ENCODE measurements around the gene ABHD12. TPM values are rescaled to one million over a fixed set of nuclear protein-coding genes. Genes with fewer than 3 reads are reported as not detected.

The ABHD12 gene
- total RNA-seq, 8 experiments from 2014 or later: 23.2 to 79.9 (median 29.6) TPM

- Histone ChIP-seq H3K4me3 (no peak overlapping the region), H3K4me1 (replicated peaks in 1 of 2) (peaks cover 2 to 10% of the 10 kb centered on the region in 2 donors), H3K27ac (no peak overlapping the region)
- ATAC-seq (replicated peaks in 6 of 8): peak; percentile 74 to 98 (median 94)
- in situ Hi-C loops (cut with MboI; ENCODE audit: low pct_unique_long_range_greater_than_20kb in 2 of 9, low sequenced_read_pairs in 9 of 9, unreplicated experiment in 9 of 9): loop anchor here in 2 of 9 experiments (25.0 kb wide), 2 partner anchors 112 to 337 kb away; partner anchors contain the start of gene ACSS1 (in 1 of the 2)
- WGBS, 10 experiments: 0 to 40% (median 10%) methylated on average over 1 to 5 of the region's 5 CpGs; no CpG with 5 or more reads in 2 of the 10 experiments
Observed at GRCh38 chr20:25399037-25399430, 8.4 kb upstream of the ABHD12 start.

GRCh38 chr20:25398376-25399036 is 7.9 kb upstream of the ABHD12 start:
- Histone ChIP-seq H3K4me3 (no peak overlapping the region), H3K27ac (no peak overlapping the region), H3K4me1 (replicated peaks in 1 of 2) (peaks cover 2 to 10% of the 10 kb centered on the region in 2 donors)
- WGBS, 10 experiments: 4 to 80% (median 38%) methylated on average over 1 to 4 of the region's 4 CpGs; no CpG with 5 or more reads in 2 of the 10 experiments
- peak in 3 of 8 experiments; percentile 13 to 78 (median 66) for ATAC-seq (replicated peaks in 6 of 8)
- in situ Hi-C loops (cut with MboI; ENCODE audit: low pct_unique_long_range_greater_than_20kb in 2 of 9, low sequenced_read_pairs in 9 of 9, unreplicated experiment in 9 of 9): loop anchor here in 2 of 9 experiments (25.0 kb wide), 2 partner anchors 111 to 336 kb away; partner anchors contain the start of gene ACSS1 (in 1 of the 2)

- WGBS, 10 experiments: no CpG with 5 or more reads among the region's 1 CpG
- no peak for ATAC-seq (replicated peaks in 6 of 8)
- peaks cover 2 to 10% of the 10 kb centered on the region in 2 donors for H3K4me1 ChIP-seq (replicated peaks in 1 of 2)
- in situ Hi-C loops (cut with MboI; ENCODE audit: low pct_unique_long_range_greater_than_20kb in 2 of 9, low sequenced_read_pairs in 9 of 9, unreplicated experiment in 9 of 9): loop anchor here in 2 of 9 experiments (25.0 kb wide), 2 partner anchors 111 to 336 kb away; partner anchors contain the start of gene ACSS1 (in 1 of the 2)
- no peak overlapping the region for H3K27ac ChIP-seq
- H3K4me3 ChIP-seq: no peak overlapping the region
Observed at GRCh38 chr20:25397821-25398220, 7.2 kb upstream of the ABHD12 start.

- in situ Hi-C loops (cut with MboI; ENCODE audit: low pct_unique_long_range_greater_than_20kb in 2 of 9, low sequenced_read_pairs in 9 of 9, unreplicated experiment in 9 of 9): loop anchor here in 2 of 9 experiments (25.0 kb wide), 2 partner anchors 110 to 335 kb away; partner anchors contain the start of gene ACSS1 (in 1 of the 2)
- no peak overlapping the region for H3K27ac ChIP-seq
- WGBS, 10 experiments: 78 to 100% (median 90%) methylated on average over 1 to 6 of the region's 6 CpGs; no CpG with 5 or more reads in 3 of the 10 experiments
- no peak for ATAC-seq (replicated peaks in 6 of 8)
- no peak overlapping the region for H3K4me3 ChIP-seq
- peaks cover 2 to 10% of the 10 kb centered on the region in 2 donors for H3K4me1 ChIP-seq (replicated peaks in 1 of 2)
Observed at GRCh38 chr20:25397096-25397495, 6.5 kb upstream of the ABHD12 start.

- no peak for ATAC-seq (replicated peaks in 6 of 8)
- in situ Hi-C loops (cut with MboI; ENCODE audit: low pct_unique_long_range_greater_than_20kb in 2 of 9, low sequenced_read_pairs in 9 of 9, unreplicated experiment in 9 of 9): loop anchor here in 2 of 9 experiments (25.0 kb wide), 2 partner anchors 108 to 333 kb away; partner anchors contain the start of gene ACSS1 (in 1 of the 2)
- Histone ChIP-seq H3K4me1 (replicated peaks in 1 of 2) (peaks cover 2 to 10% of the 10 kb centered on the region in 2 donors), H3K4me3 (no peak overlapping the region), H3K27ac (no peak overlapping the region)
- WGBS, 10 experiments: 60 to 91% (median 85%) methylated on average over 1 to 6 of the region's 6 CpGs
Observed at GRCh38 chr20:25394996-25395395, 4.4 kb upstream of the ABHD12 start.

- WGBS, 10 experiments: 21 to 80% (median 71%) methylated on average over 1 to 4 of the region's 5 CpGs; no CpG with 5 or more reads in 4 of the 10 experiments
- Histone ChIP-seq H3K4me3 (no peak overlapping the region), H3K27ac (no peak overlapping the region), H3K4me1 (replicated peaks in 1 of 2) (peaks cover 2 to 11% of the 10 kb centered on the region in 2 donors)
- ATAC-seq (replicated peaks in 6 of 8): no peak
- in situ Hi-C loops (cut with MboI; ENCODE audit: low pct_unique_long_range_greater_than_20kb in 2 of 9, low sequenced_read_pairs in 9 of 9, unreplicated experiment in 9 of 9): loop anchor here in 2 of 9 experiments (25.0 kb wide), 2 partner anchors 107 to 332 kb away; partner anchors contain the start of gene ACSS1 (in 1 of the 2)
Observed at GRCh38 chr20:25394276-25394675, 3.6 kb upstream of the ABHD12 start.

GRCh38 chr20:25389858-25390537 is 637 bp downstream of the ABHD12 start:
- ATAC-seq (replicated peaks in 6 of 8): peak; percentile 29 to 51 (median 37)
- H3K4me1 ChIP-seq (replicated peaks in 1 of 2): peaks cover 0 to 6% of the 10 kb centered on the region in 2 donors
- peak overlapping the region; percentile 85 to 92 for H3K27ac ChIP-seq
- H3K4me3 ChIP-seq: peak overlapping the region; percentile 51 to 99 (median 66)
- in situ Hi-C loops (cut with MboI; ENCODE audit: low pct_unique_long_range_greater_than_20kb in 2 of 9, low sequenced_read_pairs in 9 of 9, unreplicated experiment in 9 of 9): loop anchor here in 3 of 9 experiments (10.0 to 25.0 kb wide), 3 partner anchors 65 to 328 kb away; partner anchors contain the start of gene ACSS1 (in 1 of the 3)
- WGBS, 10 experiments: no CpG with 5 or more reads among the region's 67 CpGs

GRCh38 chr20:25389401-25389857 is 1.2 kb downstream of the ABHD12 start:
- 0 to 30% (median 16%) methylated on average over 2 to 14 of the region's 19 CpGs for WGBS, 10 experiments
- peaks cover 0 to 6% of the 10 kb centered on the region in 2 donors for H3K4me1 ChIP-seq (replicated peaks in 1 of 2)
- peak overlapping the region; percentile 51 to 99 (median 66) for H3K4me3 ChIP-seq
- peak overlapping the region; percentile 85 to 92 for H3K27ac ChIP-seq
- ATAC-seq (replicated peaks in 6 of 8): peak in 3 of 8 experiments; percentile 1 to 2 (median 2)
- in situ Hi-C loops (cut with MboI; ENCODE audit: low pct_unique_long_range_greater_than_20kb in 2 of 9, low sequenced_read_pairs in 9 of 9, unreplicated experiment in 9 of 9): loop anchor here in 3 of 9 experiments (10.0 to 25.0 kb wide), 3 partner anchors 65 to 327 kb away; partner anchors contain the start of gene ACSS1 (in 1 of the 3)

- 46 to 100% (median 100%) methylated on average over 1 to 4 of the region's 5 CpGs; no CpG with 5 or more reads in 1 of the 10 experiments for WGBS, 10 experiments
- no peaks in the 10 kb centered on the region for H3K4me1 ChIP-seq (replicated peaks in 1 of 2)
- ATAC-seq (replicated peaks in 6 of 8): no peak
- in situ Hi-C loops (cut with MboI; ENCODE audit: low pct_unique_long_range_greater_than_20kb in 2 of 9, low sequenced_read_pairs in 9 of 9, unreplicated experiment in 9 of 9): loop anchor here in 3 of 9 experiments (10.0 to 25.0 kb wide), 3 partner anchors 58 to 321 kb away; partner anchors contain the start of gene ACSS1 (in 1 of the 3)
- H3K27ac ChIP-seq: no peak overlapping the region
- H3K4me3 ChIP-seq: no peak overlapping the region
Observed at GRCh38 chr20:25382704-25383370, 7.8 kb downstream of the ABHD12 start.

- Histone ChIP-seq H3K27ac (no peak overlapping the region), H3K4me1 (replicated peaks in 1 of 2) (no peaks in the 10 kb centered on the region), H3K4me3 (no peak overlapping the region)
- 79 to 100% (median 91%) methylated on average over 1 to 6 of the region's 7 CpGs; no CpG with 5 or more reads in 2 of the 10 experiments for WGBS, 10 experiments
- no peak for ATAC-seq (replicated peaks in 6 of 8)
- in situ Hi-C loops (cut with MboI; ENCODE audit: low pct_unique_long_range_greater_than_20kb in 2 of 9, low sequenced_read_pairs in 9 of 9, unreplicated experiment in 9 of 9): loop anchor here in 3 of 9 experiments (10.0 to 25.0 kb wide), 3 partner anchors 56 to 319 kb away; partner anchors contain the start of gene ACSS1 (in 1 of the 3)
Observed at GRCh38 chr20:25380945-25381614, 9.6 kb downstream of the ABHD12 start.

- in situ Hi-C loops (cut with MboI; ENCODE audit: low pct_unique_long_range_greater_than_20kb in 2 of 9, low sequenced_read_pairs in 9 of 9, unreplicated experiment in 9 of 9): loop anchor here in 2 of 9 experiments (25.0 kb wide), 2 partner anchors 92 to 317 kb away; partner anchors contain the start of gene ACSS1 (in 1 of the 2)
- no peak overlapping the region for H3K27ac ChIP-seq
- 83 to 100% (median 100%) methylated on average over 1 to 5 of the region's 10 CpGs for WGBS, 10 experiments
- ATAC-seq (replicated peaks in 6 of 8): no peak
- no peak overlapping the region for H3K4me3 ChIP-seq
- no peaks in the 10 kb centered on the region for H3K4me1 ChIP-seq (replicated peaks in 1 of 2)
Observed at GRCh38 chr20:25378884-25379733, 11.5 kb downstream of the ABHD12 start.

All from motor neuron (in vitro differentiated cells).